ENCODE data around the gene FUBP3.

Gene FUBP3

GRCh38 chr9:130606887-130607600 lies 27.7 kb downstream of the FUBP3 start:
- no peak for DNase-seq (ENCODE audit: low read depth in 4 of 4, low spot score in 1 of 4)

GRCh38 chr9:130607640-130608420 lies 28.5 kb downstream of the FUBP3 start:
- DNase-seq (ENCODE audit: low read depth in 4 of 4, low spot score in 1 of 4), result no peak

GRCh38 chr9:130608554-130609134 lies 29.3 kb downstream of the FUBP3 start:
- DNase-seq (ENCODE audit: low read depth in 4 of 4, low spot score in 1 of 4), result no peak

- DNase-seq (ENCODE audit: low read depth in 4 of 4, low spot score in 1 of 4), result no peak
Observed at GRCh38 chr9:130609163-130609562, 29.8 kb downstream of the FUBP3 start.

- DNase-seq (ENCODE audit: low read depth in 4 of 4, low spot score in 1 of 4), result no peak
Observed at GRCh38 chr9:130610862-130611707, 31.7 kb downstream of the FUBP3 start.

- DNase-seq (ENCODE audit: low read depth in 4 of 4, low spot score in 1 of 4), result no peak
Observed at GRCh38 chr9:130616451-130616850, 37.1 kb downstream of the FUBP3 start.

- no peak for DNase-seq (ENCODE audit: low read depth in 4 of 4, low spot score in 1 of 4)
Observed at GRCh38 chr9:130623466-130623865, 44.1 kb downstream of the FUBP3 start.

GRCh38 chr9:130624154-130624553 lies 44.8 kb downstream of the FUBP3 start:
- no peak for DNase-seq (ENCODE audit: low read depth in 4 of 4, low spot score in 1 of 4)

GRCh38 chr9:130626249-130626996 lies 47.0 kb downstream of the FUBP3 start:
- DNase-seq (ENCODE audit: low read depth in 4 of 4, low spot score in 1 of 4), result no peak

- no peak for DNase-seq (ENCODE audit: low read depth in 4 of 4, low spot score in 1 of 4)
Observed at GRCh38 chr9:130627051-130627450, 47.7 kb downstream of the FUBP3 start.

GRCh38 chr9:130627896-130628792 lies 48.8 kb downstream of the FUBP3 start:
- no peak for DNase-seq (ENCODE audit: low read depth in 4 of 4, low spot score in 1 of 4)

- DNase-seq (ENCODE audit: low read depth in 4 of 4, low spot score in 1 of 4), result no peak
Observed at GRCh38 chr9:130629443-130630070, 50.2 kb downstream of the FUBP3 start.

GRCh38 chr9:130630071-130630450 lies 50.7 kb downstream of the FUBP3 start:
- DNase-seq (ENCODE audit: low read depth in 4 of 4, low spot score in 1 of 4), result no peak

- no peak for DNase-seq (ENCODE audit: low read depth in 4 of 4, low spot score in 1 of 4)
Observed at GRCh38 chr9:130630506-130631330, 51.3 kb downstream of the FUBP3 start.

GRCh38 chr9:130631331-130632080 lies 52.1 kb downstream of the FUBP3 start:
- DNase-seq (ENCODE audit: low read depth in 4 of 4, low spot score in 1 of 4), result no peak

- DNase-seq (ENCODE audit: low read depth in 4 of 4, low spot score in 1 of 4), result no peak
Observed at GRCh38 chr9:130632081-130632710, 52.8 kb downstream of the FUBP3 start.

- no peak for DNase-seq (ENCODE audit: low read depth in 4 of 4, low spot score in 1 of 4)
Observed at GRCh38 chr9:130632841-130633240, 53.5 kb downstream of the FUBP3 start.

Measured in stimulated activated CD4-positive, alpha-beta T cell treated with anti-CD3 and anti-CD28 coated beads, Interleukin-1b, Interleukin-23, amount 100 ng/mL, for 24 hours (primary cell).